MM.1S (cell line): ENCODE measurements around the gene TJAP1.

ENCODE experiments used
- DNase-seq: peaks from one replicate; pipeline ENCODE4 v3.0.0-alpha.2; 2015
- H2AFZ ChIP-seq: fragments of 300-600 bp; sonication (generic); 2 replicates; pipeline ENCODE4 v1.6.0; 2016; ENCODE audit warnings: antibody characterized with exemption, low read length
- H3F3A ChIP-seq: fragments of 300-600 bp; sonication (generic); 2 replicates; pipeline ENCODE4 v1.6.1; 2016; ENCODE audit warnings: mild to moderate bottlenecking, antibody characterized with exemption, low read length, moderate library complexity, mixed read lengths; ENCODE audit not compliant: insufficient read depth
- H3K27ac ChIP-seq: fragments of 300-600 bp; sonication (generic); 2 replicates; pipeline ENCODE4 v1.5.1; 2016; ENCODE audit warnings: mild to moderate bottlenecking, low read length
- H3K27me3 ChIP-seq: fragments of 300-600 bp; sonication (generic); replicated peaks from 2 replicates; pipeline ENCODE4 v1.6.0; 2016; ENCODE audit warnings: low read length; ENCODE audit not compliant: insufficient read depth
- H3K36me3 ChIP-seq: fragments of 300-600 bp; sonication (generic); replicated peaks from 2 replicates; pipeline ENCODE4 v1.6.1; 2016; ENCODE audit warnings: mild to moderate bottlenecking, low read length, mixed read lengths; ENCODE audit not compliant: insufficient read depth
- H3K4me1 ChIP-seq: fragments of 300-600 bp; sonication (generic); 2 replicates; pipeline ENCODE4 v1.6.1; 2016; ENCODE audit warnings: low read length, mixed read lengths
- H3K4me2 ChIP-seq: fragments of 300-600 bp; sonication (generic); 2 replicates; pipeline ENCODE4 v1.6.0; 2016; ENCODE audit warnings: low read depth, low read length
- H3K4me3 ChIP-seq: fragments of 300-600 bp; sonication (generic); 2 replicates; pipeline ENCODE4 v1.5.1; 2016; ENCODE audit warnings: low read length, mixed read lengths
- H3K79me2 ChIP-seq: fragments of 300-600 bp; sonication (generic); 2 replicates; pipeline ENCODE4 v1.6.1; 2016; ENCODE audit warnings: mixed run types, low read length, mixed read lengths
- H3K9ac ChIP-seq: fragments of 300-600 bp; sonication (generic); 2 replicates; pipeline ENCODE4 v1.6.1; 2016; ENCODE audit warnings: low read length, mixed read lengths
- H3K9me2 ChIP-seq: fragments of 300-600 bp; sonication (generic); replicated peaks from 2 replicates; pipeline ENCODE4 v1.6.1; 2016; ENCODE audit warnings: mild to moderate bottlenecking, low read length, mixed read lengths; ENCODE audit not compliant: insufficient read depth
- H3K9me3 ChIP-seq: fragments of 300-600 bp; sonication (generic); replicated peaks from 2 replicates; pipeline ENCODE4 v1.6.1; 2016; ENCODE audit warnings: mild to moderate bottlenecking, low read length, mixed read lengths; ENCODE audit not compliant: insufficient read depth
- H4K20me1 ChIP-seq: fragments of 300-600 bp; sonication (generic); 2 replicates; pipeline ENCODE4 v1.6.1; 2016; ENCODE audit warnings: mild to moderate bottlenecking, low read length, moderate library complexity, mixed read lengths; ENCODE audit not compliant: insufficient read depth
- CTCF ChIP-seq: fragments of 300-600 bp; sonication (generic); IDR thresholded peaks from 2 replicates; pipeline ENCODE4 v1.5.1; 2016; ENCODE audit warnings: antibody characterized with exemption, low read length, mixed read lengths
- EZH2 ChIP-seq: fragments of 300-600 bp; sonication (generic); optimal IDR thresholded peaks from 2 replicates; pipeline ENCODE3; 2017; ENCODE audit warnings: low read depth, mild to moderate bottlenecking, antibody characterized with exemption, low read length, mixed read lengths
- EZH2phosphoT487 ChIP-seq: fragments of 300-600 bp; sonication (generic); IDR thresholded peaks from 2 replicates; pipeline ENCODE4 v1.6.1; 2018; ENCODE audit warnings: antibody characterized with exemption, low read length

TJAP1 gene

GRCh38 chr6:43448916-43449315 is 28.5 kb upstream of the TJAP1 start:
- Histone ChIP-seq H3K9me2 (no peaks in the 10 kb centered on the region), H3K9me3 (no peaks in the 10 kb centered on the region), H3K36me3 (no peaks in the 10 kb centered on the region), H3K4me3 (no peak overlapping the region), H3K4me1 (no peaks in the 10 kb centered on the region), H3K27me3 (no peaks in the 10 kb centered on the region), H3K27ac (no peak overlapping the region), H4K20me1 (no peaks in the 10 kb centered on the region), H3K4me2 (no peak overlapping the region), H3F3A (no peaks in the 10 kb centered on the region), H3K79me2 (no peaks in the 10 kb centered on the region), H3K9ac (no peak overlapping the region), H2AFZ (no peak overlapping the region)
- no peak for DNase-seq
- TF ChIP-seq CTCF (no peak), EZH2phosphoT487 (no peak), EZH2 (no peak)

GRCh38 chr6:43450699-43451131 is 26.7 kb upstream of the TJAP1 start:
- Histone ChIP-seq H3K4me1 (no peaks in the 10 kb centered on the region), H3K27ac (no peak overlapping the region), H3K79me2 (no peaks in the 10 kb centered on the region), H3K9me3 (no peaks in the 10 kb centered on the region), H3K4me3 (no peak overlapping the region), H3K4me2 (no peak overlapping the region), H4K20me1 (no peaks in the 10 kb centered on the region), H3K27me3 (peaks cover 1% of the 10 kb centered on the region; the same call in 1 of the 2 replicates), H3K9ac (no peak overlapping the region), H3K36me3 (no peaks in the 10 kb centered on the region), H3F3A (no peaks in the 10 kb centered on the region), H3K9me2 (no peaks in the 10 kb centered on the region), H2AFZ (no peak overlapping the region)
- TF ChIP-seq EZH2 (no peak), EZH2phosphoT487 (no peak), CTCF (no peak)
- no peak for DNase-seq

- Histone ChIP-seq H3F3A (no peaks in the 10 kb centered on the region), H3K36me3 (no peaks in the 10 kb centered on the region), H3K9me3 (no peaks in the 10 kb centered on the region), H3K9ac (no peak overlapping the region), H3K27me3 (peaks cover 8% of the 10 kb centered on the region), H4K20me1 (no peaks in the 10 kb centered on the region), H3K4me3 (no peak overlapping the region), H3K4me2 (no peak overlapping the region), H3K4me1 (no peaks in the 10 kb centered on the region), H3K79me2 (no peaks in the 10 kb centered on the region), H3K9me2 (no peaks in the 10 kb centered on the region), H2AFZ (no peak overlapping the region), H3K27ac (no peak overlapping the region)
- no peak for TF ChIP-seq CTCF
- no peak for TF ChIP-seq EZH2phosphoT487
- TF ChIP-seq EZH2 = no peak
- DNase-seq = no peak
Observed at GRCh38 chr6:43451348-43451747, 26.0 kb upstream of the TJAP1 start.
